WTC11 (cell line): ENCODE results near the gene SH2D6. TPM values are rescaled to one million over a fixed set of nuclear protein-coding genes. Genes with fewer than 3 reads are reported as not detected.

Experiments
- total RNA-seq: library from RNA; stranded (reverse); gene quantifications from 3 replicates; pipeline ENCODE4 v1.2.3, GENCODE V29; 2021

The SH2D6 gene
- total RNA-seq, 1 experiment from 2014 or later = 1.2 TPM

Other genes starting within 250 kb of the SH2D6 start
- gene TGOLN2, start 90.7 kb upstream of the SH2D6 start, total RNA-seq = 42.2 to 43.9 TPM (median 43.7 TPM) in 3 replicates
- 18.9 to 24.4 TPM (median 21.6 TPM) in 3 replicates for gene RETSAT, start 64.2 kb upstream of the SH2D6 start, total RNA-seq
- gene ELMOD3, start 63.9 kb upstream of the SH2D6 start, total RNA-seq = 9.7 to 10.8 TPM (median 10.6 TPM) in 3 replicates
- gene CAPG, start 8.3 kb upstream of the SH2D6 start, total RNA-seq = 117 to 139 TPM (median 131 TPM) in 3 replicates
- gene MAT2A, start 120.5 kb downstream of the SH2D6 start, total RNA-seq = 208 to 222 TPM (median 208 TPM) in 3 replicates
- gene GGCX, start 142.8 kb downstream of the SH2D6 start, total RNA-seq = 40.9 to 42.9 TPM (median 41.4 TPM) in 3 replicates
- 48.8 to 55.4 TPM (median 52.0 TPM) in 3 replicates for gene VAMP8, start 158.9 kb downstream of the SH2D6 start, total RNA-seq
- gene VAMP5, start 165.7 kb downstream of the SH2D6 start, total RNA-seq = 6.3 to 7.4 TPM (median 7.0 TPM) in 3 replicates
- 95.4 to 108 TPM (median 102 TPM) in 3 replicates for gene RNF181, start 177.0 kb downstream of the SH2D6 start, total RNA-seq
- 20.9 to 23.1 TPM (median 21.6 TPM) in 3 replicates for gene TMEM150A, start 184.0 kb downstream of the SH2D6 start, total RNA-seq
- gene C2orf68, start 193.4 kb downstream of the SH2D6 start, total RNA-seq = 63.8 to 69.6 TPM (median 65.0 TPM) in 3 replicates
- gene USP39, start 197.5 kb downstream of the SH2D6 start, total RNA-seq = 72.4 to 81.6 TPM (median 75.4 TPM) in 3 replicates
- 7.6 to 10.7 TPM (median 9.0 TPM) in 3 replicates for gene SFTPB, start 249.5 kb downstream of the SH2D6 start, total RNA-seq